Measurements from ENCODE around the gene RPN1.
"Not testable (repeated sequence)": the region's sequence is repeated elsewhere in the genome, so short reads cannot be mapped to it uniquely, and the experiment has no call there.

Gene RPN1

DNA sequence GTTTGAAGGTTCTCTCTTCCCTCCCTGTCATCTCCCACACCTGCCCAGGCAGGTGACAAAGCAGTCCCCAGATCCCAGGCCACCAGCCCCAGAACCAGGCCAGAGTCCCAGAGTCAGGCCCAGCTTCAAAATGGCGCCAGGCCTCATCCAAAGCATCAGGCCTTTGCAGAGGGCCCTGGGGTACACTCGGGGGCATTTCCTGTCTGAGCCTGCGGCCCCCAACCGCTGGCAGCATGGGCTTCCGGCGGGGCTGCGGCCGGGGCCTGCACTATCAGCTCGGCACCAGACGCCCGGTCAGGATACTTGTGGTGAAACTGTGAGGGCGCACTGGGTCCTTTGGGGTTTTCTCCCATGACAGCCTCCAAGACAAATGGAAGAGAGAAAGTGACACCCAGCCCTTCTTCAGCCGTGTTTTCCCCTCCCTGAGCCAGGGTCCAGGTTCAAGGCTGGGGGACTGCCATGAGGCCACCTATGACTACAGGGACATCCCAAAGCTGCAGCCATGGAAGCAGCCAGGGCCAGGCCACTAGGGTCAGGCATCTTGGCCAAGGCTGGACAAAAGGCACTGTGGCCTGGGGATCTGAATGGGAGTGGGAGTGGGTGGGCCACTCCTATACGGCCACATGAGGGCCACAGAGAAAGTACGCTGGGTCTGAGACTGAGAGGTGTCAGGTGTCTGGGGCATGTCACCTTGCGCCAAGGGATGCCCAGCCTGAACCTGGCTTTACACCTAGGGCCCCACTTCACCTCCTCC lies 33.9 kb downstream of the RPN1 start:
- H3K4me3 ChIP-seq (ENCODE audit: low read length), result peak overlapping the region; percentile 78
- DNase-seq (ENCODE audit: low read depth, low spot score), result no peak

DNA sequence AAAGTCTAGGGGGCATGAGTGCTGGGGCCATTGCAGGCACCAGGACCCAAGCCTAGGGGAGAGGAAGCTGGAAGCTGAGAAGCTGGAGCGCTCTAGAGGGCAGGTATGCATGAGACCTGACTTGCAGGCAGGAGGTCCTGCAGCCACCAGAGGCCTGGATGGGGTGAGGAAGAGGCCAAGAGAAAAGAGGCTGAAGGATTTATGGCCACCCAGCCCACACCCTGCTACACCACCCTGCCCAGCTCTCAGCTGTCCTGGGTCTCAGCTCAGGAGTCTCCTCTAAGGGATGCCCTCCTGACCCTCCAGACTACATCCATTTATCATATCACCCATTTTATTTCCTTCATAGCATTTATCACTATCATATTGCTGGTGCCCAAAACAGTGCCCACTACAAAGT lies 36.5 kb downstream of the RPN1 start:
- no peak for DNase-seq (ENCODE audit: low read depth, low spot score)
- H3K4me3 ChIP-seq (ENCODE audit: low read length), result no peak overlapping the region

DNA sequence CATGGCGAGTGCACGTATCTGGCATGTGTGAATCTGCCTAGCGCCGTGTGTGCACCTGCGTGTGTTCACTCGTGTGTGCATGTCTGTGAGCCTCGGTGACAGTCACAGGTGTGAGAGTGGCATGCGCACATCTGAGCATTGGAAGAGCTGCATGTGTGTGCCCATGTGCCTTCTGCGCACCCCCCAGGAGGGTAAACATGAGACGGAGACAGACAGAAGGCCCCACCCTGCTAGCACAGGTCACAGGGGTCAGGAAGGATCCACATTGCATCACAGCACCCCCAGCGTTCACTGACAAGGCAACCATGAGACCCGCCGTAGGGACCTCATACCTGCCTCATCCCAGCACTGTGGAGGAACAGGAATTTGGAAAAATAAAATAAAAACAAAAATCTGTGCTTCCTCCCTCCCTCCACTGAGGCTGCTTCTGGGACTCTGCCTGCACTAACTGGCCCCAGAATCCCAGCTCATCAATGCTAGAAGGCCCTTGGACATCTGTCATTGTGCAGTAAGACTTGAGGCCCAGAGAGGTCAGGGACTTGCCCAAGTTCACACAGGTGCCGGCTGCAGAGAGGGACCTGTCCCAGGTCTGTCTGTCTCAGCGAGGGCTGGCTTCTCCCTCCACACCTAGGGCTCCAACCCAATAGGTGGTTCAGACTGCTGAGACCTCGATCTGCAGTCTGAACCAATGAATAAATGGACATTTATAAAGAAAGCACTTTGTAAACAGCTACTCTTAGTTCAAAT lies 37.4 kb downstream of the RPN1 start:
- no peak for DNase-seq (ENCODE audit: low read depth, low spot score)
- H3K4me3 ChIP-seq (ENCODE audit: low read length), result no peak overlapping the region

DNA sequence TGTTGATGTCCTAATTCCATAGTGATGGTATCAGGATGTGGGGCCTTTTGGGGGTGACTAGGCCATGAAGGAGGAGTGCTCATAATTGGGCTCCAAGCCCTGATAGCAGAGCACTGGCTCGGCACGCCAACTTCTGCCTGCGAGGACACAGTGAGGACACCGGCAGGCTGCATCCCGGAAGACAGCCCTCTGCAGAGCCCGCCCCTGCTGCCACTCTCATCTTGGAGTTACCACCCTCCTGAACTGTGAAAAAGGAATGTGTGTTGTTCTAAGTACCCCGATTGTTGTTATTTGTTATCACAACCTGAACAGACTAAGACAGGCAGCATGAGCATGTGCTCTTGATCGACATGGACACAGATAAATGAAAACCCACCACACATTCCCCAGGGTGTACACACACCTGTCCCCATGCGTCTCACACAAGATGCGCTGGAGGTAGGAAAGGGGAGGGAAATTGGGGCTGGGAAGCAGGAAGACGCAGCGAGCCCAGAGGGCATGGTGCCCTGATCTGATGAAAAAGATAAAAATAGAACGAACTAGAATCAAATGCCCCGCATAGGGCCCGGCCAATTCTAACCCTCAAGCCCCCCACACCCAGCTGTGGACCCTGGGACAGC lies 40.1 kb downstream of the RPN1 start:
- DNase-seq (ENCODE audit: low read depth, low spot score), result no peak
- H3K4me3 ChIP-seq (ENCODE audit: low read length), result no peak overlapping the region

DNA sequence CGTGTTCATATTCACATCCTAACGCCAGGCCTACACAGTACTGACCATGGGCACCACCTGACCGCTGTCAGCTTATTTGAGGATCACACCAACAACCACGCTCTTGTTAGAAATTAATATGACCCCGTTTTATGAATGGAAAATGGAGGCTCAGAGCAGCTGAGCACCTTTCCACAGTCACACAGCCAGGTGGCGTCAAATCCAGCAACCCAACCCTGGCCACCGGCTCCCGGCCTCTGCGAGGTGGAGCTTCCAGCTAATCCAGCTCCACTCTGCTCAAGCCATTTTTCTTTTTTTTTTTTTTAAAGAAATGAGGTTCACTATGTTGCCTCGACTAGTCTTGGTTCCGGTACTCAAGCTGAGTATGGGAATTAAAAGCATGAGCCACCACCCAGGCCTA lies 41.3 kb downstream of the RPN1 start:
- DNase-seq (ENCODE audit: low read depth, low spot score), result no peak
- no peak overlapping the region for H3K4me3 ChIP-seq (ENCODE audit: low read length)

DNA sequence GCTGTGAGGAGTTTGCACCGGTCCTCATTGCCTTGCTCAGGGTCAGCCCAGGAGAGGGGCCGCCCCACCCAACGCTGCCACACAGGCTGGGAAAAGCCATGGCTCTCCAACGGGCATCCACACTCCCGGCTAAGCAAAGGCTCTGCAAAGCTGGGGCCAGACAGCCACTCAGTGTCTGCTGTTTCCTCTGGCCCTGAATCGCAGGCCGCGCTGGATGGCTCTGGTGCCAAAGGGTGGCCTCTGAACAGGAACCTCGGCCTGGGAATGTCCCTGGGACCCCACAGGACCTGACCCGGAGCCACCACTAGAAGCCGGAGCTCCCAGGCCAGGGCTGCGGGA lies 42.9 kb downstream of the RPN1 start:
- H3K4me3 ChIP-seq (ENCODE audit: low read length), result no peak overlapping the region
- no peak for DNase-seq (ENCODE audit: low read depth, low spot score)

DNA sequence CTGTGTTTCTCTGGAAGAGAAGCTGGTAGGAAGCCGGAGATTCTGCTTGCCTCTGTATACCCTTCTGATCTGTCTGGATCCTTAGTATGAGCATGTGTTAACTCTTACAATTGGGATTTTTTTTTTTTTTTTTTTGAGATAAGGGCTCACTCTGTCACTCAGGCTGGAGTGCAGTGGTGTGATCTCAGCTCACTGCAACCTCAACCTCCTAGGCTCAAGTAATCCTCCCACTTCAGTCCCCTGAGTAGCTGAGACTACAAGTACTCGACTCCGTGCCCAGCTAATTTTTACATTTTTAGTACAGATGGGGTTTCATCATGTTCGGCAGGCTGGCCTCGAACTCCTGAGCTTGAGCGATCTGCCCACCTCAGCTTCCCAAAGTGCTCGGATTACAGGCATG lies 44.5 kb downstream of the RPN1 start:
- H3K4me3 ChIP-seq (ENCODE audit: low read length), result no peak overlapping the region
- no peak for DNase-seq (ENCODE audit: low read depth, low spot score)

DNA sequence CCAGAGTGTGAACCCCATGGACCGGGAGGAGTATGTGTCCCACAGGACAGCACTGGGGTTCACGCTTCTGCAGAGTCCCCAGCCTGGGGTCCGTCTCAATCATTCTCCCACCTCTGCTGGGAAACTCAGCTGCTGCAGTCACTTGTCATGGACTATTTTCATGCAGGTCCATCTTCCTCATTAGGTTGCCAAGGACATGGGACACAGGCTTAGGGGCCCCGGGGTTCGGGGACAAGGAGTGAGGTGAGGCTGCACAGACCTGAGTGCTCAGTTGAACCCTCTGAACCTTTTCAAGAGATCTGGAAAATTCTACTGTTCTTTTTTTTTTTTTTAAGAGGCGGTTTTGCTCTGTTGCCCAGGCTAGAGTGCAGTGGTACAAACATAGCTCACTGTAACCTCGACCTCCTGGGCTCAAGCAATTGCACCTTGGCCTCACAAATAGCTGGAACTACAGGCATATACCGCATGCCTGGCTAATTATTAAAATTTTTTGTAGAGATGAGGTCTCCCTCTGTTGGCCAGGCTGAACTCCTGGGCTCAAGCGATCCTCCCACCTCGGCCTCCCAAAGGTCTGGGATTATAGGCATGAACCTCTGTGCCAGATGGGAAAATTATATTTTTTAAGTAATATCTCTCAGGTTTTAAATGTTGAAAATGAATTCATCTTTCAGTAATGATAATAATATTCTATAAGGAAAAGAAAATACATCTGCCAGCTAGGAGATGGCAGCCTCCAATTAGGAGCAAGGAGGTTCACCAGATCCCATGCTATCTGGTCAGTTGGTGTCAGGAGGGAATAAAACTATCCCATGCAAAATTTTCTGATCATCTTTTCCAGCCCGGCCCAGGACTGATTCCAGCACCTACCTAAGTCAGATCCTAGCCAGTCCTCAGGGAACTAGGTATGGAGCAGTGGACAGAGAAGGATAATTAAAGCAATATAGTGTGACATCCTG lies 45.2 kb downstream of the RPN1 start:
- DNase-seq (ENCODE audit: low read depth, low spot score), result no peak
- no peak overlapping the region for H3K4me3 ChIP-seq (ENCODE audit: low read length)

DNA sequence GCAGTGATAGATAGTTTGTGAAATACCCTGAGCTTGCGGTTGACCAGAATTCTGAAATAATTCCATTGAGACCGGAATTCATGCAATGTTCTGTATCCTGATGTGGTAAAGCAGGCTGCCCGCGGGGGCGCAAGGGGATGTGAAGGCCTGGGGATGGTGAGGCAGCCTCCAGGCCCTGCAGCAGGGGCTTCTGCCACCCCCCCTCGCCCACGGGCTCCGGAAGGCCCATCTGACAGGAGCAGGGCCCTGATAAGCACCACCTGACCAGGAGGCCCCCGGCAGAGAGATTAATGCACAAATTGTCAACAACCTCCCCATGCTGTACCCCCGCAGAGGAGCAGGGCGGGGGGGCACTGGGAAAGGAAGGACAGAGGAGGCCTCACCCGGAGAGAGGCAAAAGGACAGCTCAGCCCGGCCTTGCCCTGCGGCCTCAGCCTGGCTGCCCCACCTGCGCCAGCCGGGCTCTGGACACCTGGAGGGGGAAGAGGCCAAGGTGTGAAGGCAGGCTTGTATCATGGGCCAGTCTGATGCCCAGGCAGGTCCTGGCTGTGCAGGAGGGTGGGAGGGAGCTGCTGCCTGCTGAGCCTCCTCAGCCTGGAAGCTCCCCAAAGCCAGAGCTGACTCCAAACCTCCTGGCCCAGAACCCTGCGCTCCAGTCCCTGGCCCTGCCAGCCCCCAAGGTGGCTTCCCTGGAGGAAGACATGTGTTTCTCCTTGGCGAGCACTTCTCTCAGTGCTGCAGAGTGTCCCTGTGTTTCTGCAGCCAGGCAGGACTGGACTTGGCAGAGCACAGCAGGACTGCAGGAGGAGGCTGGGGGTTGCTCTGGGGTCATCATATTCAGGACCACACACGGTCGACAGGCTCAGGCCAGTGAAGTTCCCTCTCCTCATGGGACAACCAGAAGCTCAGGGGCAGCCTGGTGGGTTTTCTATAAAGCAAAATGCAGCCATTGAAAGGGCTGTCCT lies 46.5 kb downstream of the RPN1 start:
- no peak for DNase-seq (ENCODE audit: low read depth, low spot score)
- no peak overlapping the region for H3K4me3 ChIP-seq (ENCODE audit: low read length)

DNA sequence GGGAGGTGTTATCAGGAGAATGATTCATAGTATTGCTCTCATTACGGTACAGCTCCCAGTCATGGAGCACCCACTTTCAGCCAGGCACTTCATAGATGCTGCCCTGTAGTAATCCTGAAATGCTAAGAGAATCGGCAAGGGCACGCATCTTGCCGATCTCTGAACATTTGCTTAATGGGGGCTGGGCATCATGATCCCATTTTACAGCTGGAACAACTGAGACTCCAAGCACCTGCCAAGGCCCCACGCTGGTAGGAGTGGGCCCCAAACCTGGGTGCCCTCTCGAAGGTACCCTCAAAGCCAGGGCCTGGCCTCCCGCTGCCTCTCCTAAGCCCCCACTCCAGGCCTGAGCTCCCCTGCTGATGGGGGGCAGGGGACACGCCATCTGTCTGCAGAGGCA lies 47.3 kb downstream of the RPN1 start:
- no peak for DNase-seq (ENCODE audit: low read depth, low spot score)
- H3K4me3 ChIP-seq (ENCODE audit: low read length), result no peak overlapping the region

DNA sequence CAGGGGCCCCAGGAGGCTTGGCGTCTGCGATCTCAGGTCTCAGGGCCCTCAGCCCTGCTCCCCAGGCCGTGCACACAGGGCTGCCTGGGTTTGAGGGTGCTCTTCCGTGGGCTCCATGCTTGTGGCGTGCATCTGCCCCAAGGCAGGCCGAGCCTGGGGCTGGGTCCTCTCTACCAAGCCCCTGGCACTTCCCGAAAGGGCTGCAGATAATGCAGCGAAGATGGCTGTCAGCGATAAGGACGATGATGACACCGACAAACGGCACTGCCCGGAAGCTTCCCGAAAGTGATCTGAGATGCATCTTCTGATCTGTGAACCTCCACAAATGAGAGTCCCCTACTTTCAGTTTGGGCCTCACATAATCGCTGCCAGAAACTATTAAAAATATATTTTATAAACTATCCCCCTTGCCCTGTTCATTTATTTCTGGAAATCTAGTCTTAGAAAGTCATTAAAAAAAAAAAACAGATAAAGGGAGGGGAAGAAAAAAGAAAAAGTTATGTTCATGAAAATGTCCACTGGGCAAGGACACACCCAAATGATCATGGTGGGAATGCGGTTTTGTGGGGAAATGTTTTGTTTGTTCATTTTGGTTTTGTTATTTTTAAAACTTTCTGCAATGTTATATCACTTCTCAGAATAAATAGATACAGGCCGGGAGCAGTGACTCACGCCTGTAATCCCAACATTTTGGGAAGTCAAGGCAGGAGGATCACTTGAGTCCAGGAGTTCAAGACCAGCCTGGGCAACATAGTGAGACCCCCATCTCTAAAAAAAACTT lies 51.5 kb downstream of the RPN1 start:
- H3K4me3 ChIP-seq (ENCODE audit: low read length), result no peak overlapping the region

DNA sequence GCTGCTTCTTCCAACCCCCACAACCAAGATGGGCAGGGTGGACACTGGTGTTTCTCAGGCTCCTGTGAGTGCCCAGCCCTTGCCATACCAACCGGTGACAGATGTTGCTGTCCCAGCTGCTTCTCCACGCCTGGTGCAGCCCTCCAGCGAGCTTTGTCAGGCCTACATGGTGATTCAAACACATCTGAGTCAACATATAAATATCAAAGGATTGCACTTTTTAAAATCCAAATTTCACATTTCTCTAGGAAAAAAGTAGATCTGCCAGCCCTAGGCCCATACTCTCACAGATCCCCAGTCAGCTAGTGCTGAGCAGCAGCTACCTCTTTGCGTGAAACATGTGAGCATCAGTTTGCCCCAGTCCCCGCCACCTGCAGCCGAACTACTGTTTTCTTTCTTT lies 52.7 kb downstream of the RPN1 start:
- DNase-seq (ENCODE audit: low read depth, low spot score), result no peak
- no peak overlapping the region for H3K4me3 ChIP-seq (ENCODE audit: low read length)

More for the DNA sequence above, 51.5 kb downstream of the RPN1 start:
- no peak for DNase-seq (ENCODE audit: low read depth, low spot score)

DNA sequence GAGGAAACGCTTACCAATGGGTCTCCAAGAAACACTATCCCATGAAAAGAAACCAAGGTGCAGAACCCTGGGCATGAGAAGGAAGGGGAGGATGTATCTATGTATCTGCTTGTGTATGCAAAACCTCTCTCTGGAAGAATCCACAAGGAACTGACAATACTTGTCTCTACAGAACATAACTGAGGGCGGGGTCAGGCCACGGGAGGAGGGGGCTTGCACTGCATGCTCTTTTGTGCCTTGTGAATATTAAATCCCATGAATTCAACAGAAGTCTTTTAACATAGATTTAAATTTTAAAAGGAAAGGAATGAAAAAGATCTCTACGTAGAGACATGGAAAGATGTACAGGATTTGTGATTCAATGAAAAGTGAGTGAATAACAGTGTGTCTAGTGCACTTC lies 57.8 kb downstream of the RPN1 start:
- no peak overlapping the region for H3K4me3 ChIP-seq (ENCODE audit: low read length)
- no peak for DNase-seq (ENCODE audit: low read depth, low spot score)

DNA sequence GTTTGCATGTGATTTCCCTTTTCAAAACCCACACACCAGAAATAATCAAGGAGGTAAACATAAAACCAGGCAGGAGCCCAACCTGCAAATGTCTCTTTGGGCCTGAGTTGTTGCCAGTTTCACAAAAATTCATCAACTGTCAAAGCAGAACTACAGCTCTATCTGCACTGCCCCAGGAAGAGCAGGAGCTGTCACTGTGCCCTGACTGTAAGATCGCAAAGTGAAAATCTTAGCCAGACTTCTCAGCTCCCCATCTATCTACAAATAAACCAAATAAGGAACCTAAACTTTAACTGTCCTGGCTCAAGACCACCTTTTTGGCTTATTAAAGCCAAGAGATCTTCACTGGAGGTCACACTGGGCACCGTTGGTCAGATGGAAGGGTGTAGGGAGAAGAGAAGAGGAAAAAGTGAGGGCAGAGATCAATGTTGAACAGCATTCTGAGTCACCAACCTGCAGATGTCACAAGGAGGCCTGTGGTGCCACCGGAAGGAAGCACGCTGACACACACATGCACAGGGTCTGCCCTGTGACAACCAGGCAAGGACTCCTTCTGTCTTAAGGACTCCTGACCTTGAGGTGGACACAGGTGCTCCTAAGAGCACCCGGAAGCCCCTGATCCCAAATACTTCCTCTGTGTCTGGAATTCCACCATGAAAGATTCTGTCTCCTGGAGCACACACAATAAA lies 58.7 kb downstream of the RPN1 start:
- H3K4me3 ChIP-seq (ENCODE audit: low read length), result no peak overlapping the region
- DNase-seq (ENCODE audit: low read depth, low spot score), result no peak

DNA sequence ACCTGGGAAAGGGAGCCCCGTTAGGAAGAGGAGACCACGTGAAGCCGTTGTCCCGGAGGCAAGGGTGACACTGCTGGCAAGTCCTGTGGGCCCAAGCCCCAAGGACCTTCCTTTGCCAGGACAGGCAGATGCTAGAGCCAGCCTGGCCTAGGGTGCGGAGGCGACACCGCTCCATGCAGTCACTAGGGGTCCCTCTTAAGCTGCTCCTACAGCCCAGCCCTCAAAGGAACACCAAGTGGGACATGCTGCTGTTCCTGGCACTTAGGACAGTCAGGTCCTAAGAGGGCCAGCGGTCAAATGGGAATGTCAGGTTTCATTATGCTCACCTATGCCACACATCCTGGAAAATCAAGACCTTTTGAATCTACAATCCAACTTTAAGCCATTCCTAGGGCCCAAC lies 59.7 kb downstream of the RPN1 start:
- no peak for DNase-seq (ENCODE audit: low read depth, low spot score)
- no peak overlapping the region for H3K4me3 ChIP-seq (ENCODE audit: low read length)

DNA sequence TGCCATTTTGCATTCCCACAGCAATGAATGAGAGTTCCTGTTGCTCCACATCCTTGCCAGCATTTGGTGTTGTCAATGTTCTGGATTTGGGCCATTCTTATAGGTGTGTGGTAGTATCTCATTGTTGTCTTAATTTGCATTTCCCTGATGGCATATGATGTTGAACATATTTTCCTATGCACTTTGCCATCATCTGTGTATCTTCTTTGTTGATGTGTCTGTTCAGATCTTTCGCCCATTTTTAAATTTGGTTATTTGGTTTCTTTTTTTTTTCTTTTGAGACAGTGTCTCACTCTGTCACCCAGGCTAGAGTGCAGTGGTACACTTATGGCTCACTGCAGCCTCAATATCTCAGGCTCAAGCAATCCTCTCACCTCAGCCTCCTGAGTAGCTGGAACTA lies 60.6 kb downstream of the RPN1 start:
- DNase-seq (ENCODE audit: low read depth, low spot score); H3K4me3 ChIP-seq (ENCODE audit: low read length): not testable (repeated sequence)

DNA sequence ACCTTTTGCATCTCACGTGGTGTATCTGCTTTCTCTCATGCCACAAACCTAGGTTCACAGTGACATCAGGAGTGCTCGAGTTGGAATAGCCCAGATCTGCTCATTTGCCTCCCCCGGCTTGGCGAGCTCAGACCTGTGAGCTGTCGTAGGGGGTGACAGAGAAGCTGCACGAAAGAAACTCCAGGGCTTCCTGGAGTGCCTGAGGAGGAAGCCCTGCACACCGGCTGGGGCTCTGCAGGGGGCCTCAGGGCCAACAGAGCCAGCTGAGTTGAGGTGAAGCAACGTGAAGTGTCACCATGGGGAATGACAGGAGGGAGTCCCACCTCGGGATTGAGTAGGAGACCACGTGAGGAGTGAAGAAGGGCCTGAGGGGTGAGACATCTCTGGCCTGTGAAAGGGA lies 62.5 kb downstream of the RPN1 start:
- no peak overlapping the region for H3K4me3 ChIP-seq (ENCODE audit: low read length)
- no peak for DNase-seq (ENCODE audit: low read depth, low spot score)
